ENCODE results near the gene CMIP.
"Not testable (repeated sequence)": the region's sequence is repeated elsewhere in the genome, so short reads cannot be mapped to it uniquely, and the experiment has no call there.

Gene CMIP

GRCh38 chr16:81421536-81421935, 23.1 kb upstream of the CMIP start:
- no peak for DNase-seq

GRCh38 chr16:81422153-81422552, 22.5 kb upstream of the CMIP start:
- DNase-seq: not testable (repeated sequence)

DNA sequence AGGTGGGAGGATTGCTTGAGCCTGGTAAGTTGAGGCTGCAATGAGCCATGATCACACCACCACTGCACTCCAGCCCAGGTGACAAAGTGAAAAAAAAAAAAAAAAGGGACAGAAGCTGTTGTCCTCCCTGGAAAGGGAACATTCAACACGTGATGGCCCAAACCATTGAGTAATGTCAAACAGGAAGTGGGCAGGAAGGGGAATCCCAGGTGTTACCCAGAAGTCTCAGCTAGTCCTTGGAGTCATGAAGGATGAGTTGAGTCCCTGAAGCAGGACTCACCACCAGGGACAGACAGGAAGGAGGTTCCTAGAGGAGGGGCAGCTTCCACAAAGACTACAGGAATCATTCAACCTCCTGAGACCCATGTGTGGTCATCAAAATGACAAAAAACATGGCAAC, 19.8 kb upstream of the CMIP start:
- no peak for DNase-seq

DNA sequence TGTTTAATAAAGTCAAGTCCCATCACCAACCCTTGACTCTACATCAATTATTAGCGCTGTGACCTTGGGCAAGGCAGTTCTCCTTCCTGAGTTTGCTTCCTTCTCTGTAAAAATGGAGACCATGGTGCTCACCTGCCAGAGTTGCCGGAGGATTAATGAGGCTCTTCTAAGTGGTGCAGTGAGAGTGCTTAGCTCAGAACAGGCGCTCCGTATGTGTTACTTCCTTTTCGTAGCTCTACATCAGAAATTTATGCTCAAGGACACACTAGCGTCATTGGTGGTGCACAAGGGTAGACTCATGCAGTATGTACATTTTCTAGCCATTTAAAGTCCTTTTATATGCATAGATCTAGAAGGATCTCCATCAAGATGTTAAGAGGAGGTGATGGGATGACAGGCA, 17.4 kb upstream of the CMIP start:
- DNase-seq: no peak

DNA sequence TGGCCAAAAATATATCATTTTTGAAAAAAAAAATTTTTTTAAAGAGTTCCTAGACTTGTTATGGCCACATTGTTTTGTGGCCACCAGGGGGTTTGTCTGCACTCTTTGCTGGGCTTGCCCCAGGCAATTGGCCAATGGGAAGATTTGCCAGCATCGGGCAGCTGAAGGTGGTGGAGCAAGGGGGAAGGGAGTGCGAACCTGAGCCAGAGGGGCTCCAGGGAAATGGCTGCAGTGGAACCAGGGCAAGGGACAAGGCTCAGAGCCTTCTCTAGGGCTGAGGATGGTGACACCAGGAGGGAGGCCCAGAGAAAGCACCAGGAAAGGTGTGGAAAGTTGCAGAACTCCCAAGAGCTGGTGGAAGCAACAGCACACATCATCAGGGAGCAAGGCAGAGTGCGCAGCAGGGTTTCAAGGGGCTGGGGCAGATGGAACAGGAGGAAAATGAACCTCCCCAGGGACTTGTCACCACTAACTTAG, 15.5 kb upstream of the CMIP start:
- no peak for DNase-seq

DNA sequence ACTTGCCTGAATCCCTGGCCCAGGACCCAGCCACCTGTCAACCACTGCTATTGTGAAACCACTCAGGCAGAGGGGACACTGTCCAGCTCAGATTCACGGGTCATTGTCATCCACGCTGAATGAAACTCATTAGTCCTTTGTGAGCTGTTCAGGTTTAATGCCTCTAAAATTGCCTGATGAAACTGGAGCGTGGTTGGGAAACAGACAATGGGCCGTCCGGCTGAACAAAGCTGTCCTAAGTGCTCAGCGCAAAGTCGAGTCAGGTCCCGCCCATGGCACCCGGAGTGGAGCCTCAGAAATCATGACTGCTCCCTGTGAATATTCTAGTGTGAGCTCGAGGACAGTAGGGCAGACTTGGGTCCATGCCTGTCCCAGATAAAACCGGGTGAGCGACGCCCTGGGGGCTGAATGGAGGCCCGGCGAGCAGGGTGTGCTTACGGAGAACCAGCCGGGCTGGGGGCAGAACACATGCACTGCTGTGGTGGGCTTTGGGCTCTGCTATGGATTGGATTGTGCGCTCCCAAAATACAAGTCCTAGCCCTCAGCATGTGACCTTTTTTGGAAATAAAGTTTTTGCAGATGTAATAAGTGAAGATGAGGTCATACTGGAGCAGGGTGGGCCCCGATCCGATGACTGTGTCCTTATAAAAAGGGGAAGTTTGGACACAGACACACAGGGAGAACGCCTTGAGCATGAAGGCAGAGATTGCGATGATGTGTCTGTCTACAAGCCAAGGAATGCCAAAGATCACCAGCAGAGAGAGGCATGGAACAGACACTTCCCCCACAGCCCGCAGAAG, 12.9 kb upstream of the CMIP start:
- no peak for DNase-seq

GRCh38 chr16:81432937-81433557, 11.6 kb upstream of the CMIP start:
- no peak for DNase-seq

- no peak for DNase-seq
These were observed 9.5 kb upstream of the CMIP start for GRCh38 chr16:81435103-81435502.

- DNase-seq: no peak
These were observed 9.0 kb upstream of the CMIP start for GRCh38 chr16:81435567-81435966.

DNA sequence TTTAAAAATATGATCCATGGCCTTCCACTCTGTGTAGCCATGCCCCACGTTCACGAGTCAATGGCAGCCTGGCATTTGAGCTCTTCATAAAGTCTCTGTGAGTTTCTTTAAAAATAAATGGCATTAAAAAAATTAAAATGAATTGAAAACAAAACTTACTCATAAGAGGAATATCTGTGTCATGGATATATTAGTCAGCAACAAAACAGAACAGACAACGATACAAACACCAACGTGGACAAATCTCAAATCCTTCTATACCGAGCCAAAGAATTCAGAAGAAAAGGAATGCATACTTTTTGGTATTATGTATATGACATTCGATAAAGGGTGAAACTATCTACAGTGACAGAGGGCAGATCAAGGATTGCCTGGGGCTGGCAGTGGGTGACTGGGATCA, 8.2 kb upstream of the CMIP start:
- no peak for DNase-seq

DNA sequence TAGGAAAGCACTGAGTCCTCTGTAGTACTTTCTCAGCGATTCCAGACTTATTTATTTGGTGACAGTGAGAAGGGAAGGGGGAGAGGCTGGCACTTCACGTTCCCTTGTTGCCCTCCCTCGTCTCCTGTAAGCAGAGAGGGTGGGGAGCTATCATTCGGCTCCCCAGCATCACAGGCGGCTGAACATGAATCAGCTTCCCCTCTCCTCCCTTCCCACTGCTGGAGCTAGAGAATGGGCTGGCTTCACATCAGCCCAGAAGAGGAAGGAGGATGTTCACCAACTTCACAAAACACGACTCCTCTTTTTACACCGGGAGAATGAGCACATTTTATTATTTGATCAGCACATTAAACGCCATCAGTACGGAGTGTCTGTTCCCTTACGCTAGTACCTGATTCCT, 6.7 kb upstream of the CMIP start:
- no peak for DNase-seq

GRCh38 chr16:81440888-81441761, 3.5 kb upstream of the CMIP start:
- DNase-seq: no peak

GRCh38 chr16:81442220-81442915, 2.2 kb upstream of the CMIP start:
- no peak for DNase-seq

DNA sequence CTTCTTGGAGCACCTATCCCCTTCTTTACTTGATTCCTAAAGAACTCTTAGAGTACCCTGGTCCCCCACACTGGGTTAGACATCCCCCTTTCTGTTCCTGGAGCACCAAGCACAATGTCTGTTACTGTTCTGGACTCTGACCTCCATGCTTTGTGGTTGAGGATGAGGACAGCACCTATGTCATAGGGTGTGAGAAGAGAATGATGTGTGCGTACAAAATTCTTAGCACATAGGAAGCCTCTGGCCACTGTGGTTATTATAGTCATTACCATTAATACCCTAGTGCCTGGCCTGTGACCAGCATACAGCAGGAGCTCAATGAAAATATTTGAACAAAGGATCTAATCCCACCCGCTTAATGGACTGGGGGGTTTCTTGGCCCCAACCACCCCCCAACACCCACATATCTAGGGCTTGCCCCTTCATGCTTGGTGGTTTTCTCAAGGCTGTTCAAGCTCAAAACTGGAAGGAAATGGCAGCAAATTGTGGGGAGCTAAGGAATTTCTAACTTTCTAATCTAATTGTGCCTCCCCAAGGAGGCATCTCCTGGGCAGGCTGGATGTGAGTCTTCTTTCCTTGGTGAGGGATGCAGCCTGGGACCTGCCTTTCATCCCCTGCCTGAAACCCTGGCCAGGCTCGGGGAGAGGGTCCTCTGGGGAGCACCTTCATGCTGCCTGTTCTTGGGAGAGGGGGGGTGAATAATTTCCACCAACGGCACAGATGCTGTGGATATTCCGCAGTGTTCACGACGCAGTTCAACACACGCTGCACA, 1.5 kb upstream of the CMIP start:
- DNase-seq: no peak

GRCh38 chr16:81443688-81444447, 740 bp upstream of the CMIP start:
- no peak for DNase-seq

DNA sequence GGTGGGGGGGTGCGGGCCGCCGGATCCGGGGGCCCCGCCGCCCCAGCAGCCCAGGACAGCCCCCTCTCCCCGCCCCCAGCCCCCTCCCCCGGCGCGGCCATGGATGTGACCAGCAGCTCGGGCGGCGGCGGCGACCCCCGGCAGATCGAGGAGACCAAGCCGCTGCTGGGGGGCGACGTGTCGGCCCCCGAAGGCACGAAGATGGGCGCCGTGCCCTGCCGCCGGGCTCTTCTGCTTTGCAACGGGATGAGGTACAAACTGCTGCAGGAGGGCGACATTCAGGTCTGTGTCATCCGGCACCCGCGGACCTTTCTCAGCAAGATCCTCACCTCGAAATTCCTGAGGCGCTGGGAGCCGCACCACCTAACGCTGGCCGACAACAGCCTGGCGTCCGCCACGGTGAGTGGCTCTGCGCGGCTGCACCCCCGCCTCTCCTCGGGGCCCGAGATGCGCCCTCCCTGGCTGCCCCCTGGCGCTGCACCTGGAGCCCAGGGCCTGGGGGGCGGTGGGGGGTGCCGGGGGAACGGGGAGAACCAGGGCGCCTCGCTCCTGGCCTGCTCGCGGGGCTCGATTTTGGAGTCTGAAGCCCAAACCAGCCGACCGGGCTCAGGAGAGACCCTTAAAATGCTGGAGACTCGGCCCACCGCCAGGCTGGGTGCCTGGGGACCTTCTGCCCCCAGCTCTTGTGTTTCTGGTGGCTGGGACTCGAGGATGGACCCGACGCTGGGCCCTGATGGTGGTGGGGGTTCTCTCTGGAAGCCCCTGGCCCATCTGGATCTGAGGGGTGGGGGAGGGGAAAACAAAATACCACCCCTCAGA, 744 bp downstream of the CMIP start:
- peak; percentile 44 for DNase-seq

GRCh38 chr16:81445966-81446906, 1.6 kb downstream of the CMIP start:
- DNase-seq: no peak

GRCh38 chr16:81446907-81447268, 2.3 kb downstream of the CMIP start:
- no peak for DNase-seq

- no peak for DNase-seq
These were observed 2.9 kb downstream of the CMIP start for GRCh38 chr16:81447383-81448101.

Data from activated CD4-positive, CD25-positive, alpha-beta regulatory T cell treated with anti-CD3 and anti-CD28 coated beads, Interleukin-2, amount 50 U/mL, for 72 hours (primary cell).